ENCODE measurements around the gene TENT4A. TPM values are rescaled to one million over a fixed set of nuclear protein-coding genes. Genes with fewer than 3 reads are reported as not detected.

Gene TENT4A
- total RNA-seq, 1 experiment from 2014 or later, result 25.6 TPM

- Histone ChIP-seq H2BK12ac (ENCODE audit: insufficient read length, low read depth, low read length) (no peak overlapping the region), H3K23me2 (ENCODE audit: insufficient read length, low read depth, low read length, poor library complexity, severe bottlenecking) (no peaks in the 10 kb centered on the region), H3K79me2 (ENCODE audit: insufficient read depth, low read length) (no peaks in the 10 kb centered on the region; the same call in 1 of the 2 replicates), H3K18ac (ENCODE audit: insufficient read length, low read depth, low read length) (no peak overlapping the region), H2AFZ (ENCODE audit: low read length) (no peak overlapping the region), H3K4me1 (ENCODE audit: insufficient read depth, low read length) (peaks cover 5% of the 10 kb centered on the region; the same call in 1 of the 2 replicates), H3K27ac (ENCODE audit: insufficient read length, low read depth, low read length) (no peak overlapping the region), H4K20me1 (ENCODE audit: control insufficient read depth, insufficient read depth, insufficient read length) (no peaks in the 10 kb centered on the region), H4K8ac (replicated peaks; ENCODE audit: insufficient read length, low read depth, low read length) (no peak overlapping the region), H3K79me1 (ENCODE audit: insufficient read depth, low read depth, low read length, poor library complexity, severe bottlenecking) (peaks cover 8% of the 10 kb centered on the region), H3K9me3 (ENCODE audit: control insufficient read depth, low read depth, low read length) (no peaks in the 10 kb centered on the region), H3K9ac (ENCODE audit: extremely low read depth, insufficient read length, low read length) (no peak overlapping the region), H3K4me2 (ENCODE audit: insufficient read depth, insufficient read length, low read length) (no peak overlapping the region), H3K56ac (ENCODE audit: insufficient read length, low read depth, low read length) (no peak overlapping the region), H2BK120ac (ENCODE audit: low read depth, low read length, poor library complexity, severe bottlenecking) (no peak overlapping the region), H3K27me3 (ENCODE audit: insufficient read depth, low read length) (no peaks in the 10 kb centered on the region), H2BK20ac (ENCODE audit: low read depth, low read length, poor library complexity, severe bottlenecking) (no peak overlapping the region), H2BK5ac (ENCODE audit: insufficient read length, low read length) (no peak overlapping the region), H2BK15ac (ENCODE audit: low read depth, low read length) (no peak overlapping the region), H3T11ph (ENCODE audit: low read length) (no peak overlapping the region), H3K23ac (ENCODE audit: insufficient read length, low read depth, low read length) (no peak overlapping the region), H4K5ac (ENCODE audit: insufficient read length, low read depth, low read length) (no peak overlapping the region), H3K4ac (ENCODE audit: low read depth, low read length) (no peak overlapping the region), H3K14ac (ENCODE audit: insufficient read depth, low read length) (no peak overlapping the region), H4K91ac (ENCODE audit: insufficient read length, low read depth, low read length) (no peak overlapping the region), H2AK5ac (ENCODE audit: insufficient read length, low read length) (no peak overlapping the region)
- Mint-ChIP-seq H3K27me3 (ENCODE audit: low read depth) (no peaks in the 10 kb centered on the region), H3K27ac (no peak overlapping the region; a peak in 1 of 7 replicates), H3K4me3 (no peak overlapping the region), H3K4me1 (peaks cover 14 to 15% of the 10 kb centered on the region in 2 experiments), H3K9me3 (no peaks in the 10 kb centered on the region), H3K36me3 (ENCODE audit: insufficient read depth in 1 of 3, low read depth in 3 of 3) (peaks cover 64 to 86% (median 86%) of the 10 kb centered on the region in 3 experiments; a peak in 6 of 7 replicates)
- WGBS (ENCODE audit: extremely low coverage, insufficient read length, low lambda C conversion rate), result no CpG with 5 or more reads among the region's 18 CpGs
- no peak for TF ChIP-seq CTCF (conservative IDR thresholded peaks at IDR 0.05)
- DNase-seq, result no peak
Measured at GRCh38 chr5:6750951-6751685, 37.9 kb downstream of the TENT4A start.
